Activated CD4-positive, CD25-positive, alpha-beta regulatory T cell treated with anti-CD3 and anti-CD28 coated beads, Interleukin-2, amount 50 U/mL, for 72 hours (primary cell): ENCODE results near the gene CACNA1C.

Experiments
- DNase-seq: peaks from one replicate; pipeline ENCODE4 v3.0.0; 2021

Gene CACNA1C

GRCh38 chr12:2380946-2381345 lies 328.2 kb downstream of the CACNA1C start:
- no peak for DNase-seq

GRCh38 chr12:2382370-2383155 lies 329.8 kb downstream of the CACNA1C start:
- DNase-seq: no peak

- no peak for DNase-seq
Observed at GRCh38 chr12:2383325-2384028, 330.7 kb downstream of the CACNA1C start.

GRCh38 chr12:2384029-2384386 lies 331.2 kb downstream of the CACNA1C start:
- DNase-seq: no peak

GRCh38 chr12:2384533-2385351 lies 332.0 kb downstream of the CACNA1C start:
- no peak for DNase-seq

GRCh38 chr12:2385529-2385928 lies 332.7 kb downstream of the CACNA1C start:
- no peak for DNase-seq

GRCh38 chr12:2386566-2386965 lies 333.8 kb downstream of the CACNA1C start:
- no peak for DNase-seq

- DNase-seq: no peak
Observed at GRCh38 chr12:2387103-2387834, 334.5 kb downstream of the CACNA1C start.

GRCh38 chr12:2389079-2389790 lies 336.4 kb downstream of the CACNA1C start:
- no peak for DNase-seq

- no peak for DNase-seq
Observed at GRCh38 chr12:2390133-2390532, 337.3 kb downstream of the CACNA1C start.

GRCh38 chr12:2390850-2391390 lies 338.1 kb downstream of the CACNA1C start:
- DNase-seq: no peak

- no peak for DNase-seq
Observed at GRCh38 chr12:2391740-2392331, 339.0 kb downstream of the CACNA1C start.

GRCh38 chr12:2393016-2393415 lies 340.2 kb downstream of the CACNA1C start:
- no peak for DNase-seq

GRCh38 chr12:2393996-2394395 lies 341.2 kb downstream of the CACNA1C start:
- DNase-seq: no peak

GRCh38 chr12:2395354-2395977 lies 342.7 kb downstream of the CACNA1C start:
- DNase-seq: peak; percentile 51

- DNase-seq: no peak
Observed at GRCh38 chr12:2396448-2396871, 343.7 kb downstream of the CACNA1C start.

GRCh38 chr12:2397356-2398045 lies 344.7 kb downstream of the CACNA1C start:
- DNase-seq: no peak

- DNase-seq: no peak
Observed at GRCh38 chr12:2401040-2401439, 348.3 kb downstream of the CACNA1C start.

- no peak for DNase-seq
Observed at GRCh38 chr12:2402073-2402579, 349.3 kb downstream of the CACNA1C start.
